Measurements from ENCODE around the gene LRRC46.

LRRC46 gene

DNA sequence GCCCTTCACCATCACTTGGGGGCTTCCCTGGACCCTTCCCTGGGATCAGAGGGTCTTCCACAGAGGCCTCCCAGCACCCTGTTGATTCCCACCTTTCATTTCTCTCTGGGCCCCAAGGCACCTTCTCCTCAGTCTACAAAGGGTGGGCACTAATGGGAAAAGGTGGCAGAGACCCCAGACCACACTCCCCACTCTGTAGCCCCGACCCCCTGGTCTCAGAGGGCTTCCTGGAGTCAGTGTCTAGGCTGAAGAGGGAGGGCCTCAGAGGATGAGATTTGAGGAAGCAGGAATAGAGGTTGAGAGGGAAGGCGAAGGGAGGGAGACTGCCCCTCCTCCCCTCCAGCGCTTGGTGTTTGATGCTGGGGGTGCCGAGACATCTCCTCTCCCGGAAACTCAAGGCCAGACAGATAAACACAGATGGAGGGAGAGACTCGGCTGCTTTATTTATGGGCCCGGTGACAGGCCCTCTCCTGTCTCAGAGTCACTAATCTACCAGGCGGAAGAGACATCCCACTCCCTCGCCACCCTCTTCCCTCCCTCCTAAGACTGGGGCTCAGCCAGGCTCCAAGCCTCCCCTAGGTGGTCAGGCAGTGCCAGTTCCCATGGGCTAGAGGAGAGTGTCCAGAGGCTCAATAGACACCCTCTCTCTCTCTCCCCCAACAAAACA lies 46.0 kb downstream of the LRRC46 start:
- no peak for DNase-seq (ENCODE audit: low read depth in 2 of 2)

DNA sequence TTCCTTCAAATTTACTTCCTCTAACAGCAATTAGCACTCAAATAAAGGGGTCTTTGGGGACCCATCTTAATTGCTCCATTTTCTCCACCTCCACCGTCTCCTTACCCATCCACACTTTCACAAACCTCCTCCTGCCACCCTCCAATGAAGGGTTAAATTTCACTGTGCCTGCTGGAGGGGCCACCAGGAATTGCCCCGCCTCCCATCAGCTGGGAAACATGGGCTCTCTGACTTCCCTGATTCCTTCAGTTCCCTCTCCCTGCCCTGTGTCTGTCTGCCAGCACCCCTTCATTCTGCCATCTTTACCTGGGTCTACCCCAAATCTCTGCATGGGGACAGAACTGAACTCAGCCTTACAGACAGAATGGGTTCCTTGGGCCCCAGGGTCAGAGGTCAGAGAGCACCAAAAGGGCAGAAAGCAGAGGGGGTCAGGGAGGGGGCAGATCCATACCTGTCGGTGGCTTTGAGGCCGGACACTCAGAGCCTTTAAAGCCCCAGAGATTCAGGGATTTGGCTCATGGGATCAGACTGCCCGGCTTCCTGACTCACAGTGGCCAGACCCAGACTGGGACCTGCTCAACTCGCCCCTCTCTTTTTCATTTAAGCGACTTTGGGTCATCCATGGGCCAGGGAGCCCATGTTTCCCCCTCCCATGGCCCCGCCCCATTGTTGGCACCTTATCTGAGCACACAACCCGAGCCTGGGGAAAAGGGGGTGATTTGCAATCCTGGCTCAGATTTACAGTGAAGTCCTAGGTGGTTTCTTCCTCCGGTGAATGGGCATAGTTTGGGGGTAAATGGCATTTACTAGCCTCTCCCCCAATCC lies 46.9 kb downstream of the LRRC46 start:
- no peak for DNase-seq (ENCODE audit: low read depth in 2 of 2)

DNA sequence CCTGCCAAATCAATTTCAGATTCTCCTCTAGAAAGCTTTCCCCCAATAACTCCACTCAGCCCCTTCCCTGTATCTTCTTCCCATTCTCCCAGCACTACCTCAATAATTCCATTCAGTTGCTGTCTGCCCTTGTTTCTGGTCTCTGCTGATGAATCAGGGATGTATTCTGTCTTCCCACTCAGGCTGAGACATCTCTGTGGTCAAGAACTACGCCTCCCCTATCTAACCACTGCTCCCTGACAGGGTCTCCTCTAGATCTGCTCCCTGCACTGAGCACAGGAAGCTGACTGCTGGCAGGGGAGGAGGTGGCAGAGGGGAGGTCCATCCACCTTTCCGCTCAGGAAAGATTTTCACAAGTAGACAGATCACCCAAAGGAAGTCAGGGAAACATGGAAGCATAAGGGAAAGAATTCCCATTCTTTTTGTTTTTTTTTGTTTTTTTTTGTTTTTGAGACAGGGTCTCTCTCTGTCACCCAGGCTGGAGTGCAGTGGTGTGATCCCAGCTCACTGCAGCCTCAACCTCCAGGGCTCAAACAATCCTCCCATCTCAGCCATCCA lies 47.6 kb downstream of the LRRC46 start:
- no peak for DNase-seq (ENCODE audit: low read depth in 2 of 2)

- no peak for DNase-seq (ENCODE audit: low read depth in 2 of 2)
Measured at GRCh38 chr17:47879776-47880454, 48.4 kb downstream of the LRRC46 start.

DNA sequence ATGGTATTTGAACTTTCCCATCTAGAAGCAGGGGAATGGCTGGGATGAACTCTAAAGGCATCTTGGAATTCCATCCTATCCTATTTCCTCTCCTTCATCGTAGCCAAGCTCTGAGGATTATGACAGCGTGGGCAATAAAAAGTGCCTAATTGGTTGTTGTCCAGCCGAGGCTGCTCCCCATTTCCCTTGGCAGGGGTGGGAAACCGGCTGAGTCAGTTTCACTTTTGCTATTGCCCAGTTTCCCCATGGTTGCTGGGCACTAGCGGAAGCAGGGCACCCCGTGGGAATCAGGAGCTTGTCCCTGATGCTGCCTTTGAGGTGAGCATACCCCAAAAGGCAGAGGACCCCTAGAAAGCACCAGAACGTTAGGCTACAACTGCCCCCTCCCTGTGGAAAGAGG lies 50.8 kb downstream of the LRRC46 start:
- no peak for DNase-seq (ENCODE audit: low read depth in 2 of 2)

GRCh38 chr17:47882695-47883588 lies 51.5 kb downstream of the LRRC46 start:
- DNase-seq (ENCODE audit: low read depth in 2 of 2): no peak

DNA sequence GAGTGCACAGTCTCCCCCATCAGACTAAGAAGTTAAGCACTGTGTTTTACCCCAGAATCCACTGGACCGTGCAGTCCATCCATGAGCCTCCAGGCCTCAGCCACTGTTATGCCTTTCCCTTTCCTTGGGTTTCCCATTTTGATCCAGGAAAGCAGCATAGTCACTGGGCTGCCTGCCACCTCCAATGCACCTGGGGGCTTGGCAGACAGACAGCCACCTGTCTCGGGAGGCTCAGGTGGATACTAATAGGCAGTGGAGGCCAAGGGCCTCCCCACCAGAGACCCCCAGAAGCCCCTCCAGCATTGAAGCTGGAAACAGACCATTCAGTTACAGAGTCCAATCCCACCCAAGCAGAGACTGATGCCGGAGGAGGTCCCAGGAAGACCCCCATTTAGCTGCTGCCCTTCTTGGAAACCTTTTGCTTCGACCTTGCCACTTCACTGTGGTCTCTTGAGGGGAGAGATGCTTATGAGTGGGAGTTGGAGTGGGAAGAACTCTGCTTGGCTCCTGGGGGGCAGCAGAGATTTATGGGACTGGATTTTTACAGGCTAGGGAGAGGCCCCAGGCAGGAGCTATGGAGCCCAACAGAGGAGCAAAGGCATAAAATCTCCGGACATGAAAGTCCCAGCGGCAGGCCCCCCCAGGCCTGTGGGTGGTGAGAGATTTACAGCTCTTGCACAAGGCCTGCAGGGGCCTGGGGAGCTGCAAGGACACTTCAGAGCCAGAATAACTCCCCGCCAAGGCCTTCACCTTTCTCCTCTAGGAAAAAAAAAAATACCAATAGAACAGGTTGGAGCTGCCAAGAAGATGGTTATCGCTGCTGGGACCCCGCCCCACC lies 52.3 kb downstream of the LRRC46 start:
- no peak for DNase-seq (ENCODE audit: low read depth in 2 of 2)

DNA sequence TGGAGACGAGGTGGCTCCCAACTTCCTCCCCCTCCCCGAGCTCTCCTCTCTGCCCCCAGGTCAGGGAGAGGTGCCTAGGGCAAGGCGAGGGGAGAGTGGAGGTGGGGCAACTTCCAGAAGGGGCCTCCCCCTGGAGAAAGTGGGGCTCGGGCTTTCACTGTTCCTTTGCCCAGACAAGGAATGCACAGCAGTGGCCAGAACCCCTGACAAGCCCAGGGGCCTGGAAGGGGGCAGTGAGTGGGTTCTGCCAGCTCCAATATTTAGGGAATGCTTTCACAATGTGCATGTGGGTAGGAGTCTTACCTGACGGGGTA lies 52.9 kb downstream of the LRRC46 start:
- no peak for DNase-seq (ENCODE audit: low read depth in 2 of 2)

- DNase-seq (ENCODE audit: low read depth in 2 of 2): no peak
Measured at GRCh38 chr17:47884905-47885730, 53.6 kb downstream of the LRRC46 start.

Measured in stimulated activated CD8-positive, alpha-beta memory T cell treated with anti-CD3 and anti-CD28 coated beads, Interleukin-2, amount 100 ng/mL, for 48 hours (primary cell).